HepG2 (cell line): ENCODE measurements around the gene FARSB. TPM values are rescaled to one million over a fixed set of nuclear protein-coding genes. Genes with fewer than 3 reads are reported as not detected.
A peak's percentile ranks its signal among the peaks of the same experiment; 100 is the strongest.

Experiments used
- JDP2 ChIP-seq: sonication (generic); formaldehyde crosslinking; IDR thresholded peaks from 2 replicates; pipeline ENCODE4 v1.8.1; 2022; ENCODE audit warnings: missing genetic modification reagents, borderline replicate concordance
- KDM2A ChIP-seq: sonication (generic); formaldehyde crosslinking; IDR thresholded peaks from 2 replicates; pipeline ENCODE4 v1.4.0; 2020; ENCODE audit warnings: low read depth, missing genetic modification reagents, borderline replicate concordance
- MAFF ChIP-seq: IDR thresholded peaks from 2 replicates; pipeline ENCODE4 v1.6.1; 2011; ENCODE audit warnings: low read depth, low read length, improper control_type of control experiment
- MTA3 ChIP-seq: sonication (generic); formaldehyde crosslinking; IDR thresholded peaks from 2 replicates; pipeline ENCODE4 v1.4.0; 2020; ENCODE audit warnings: missing genetic modification reagents
- NPAS2 ChIP-seq: sonication (generic); formaldehyde crosslinking; IDR thresholded peaks from 2 replicates; pipeline ENCODE4 v1.8.0; 2022; ENCODE audit warnings: mild to moderate bottlenecking, missing genetic modification reagents, borderline replicate concordance
- SNAI1 ChIP-seq: sonication (generic); formaldehyde crosslinking; IDR thresholded peaks from 2 replicates; pipeline ENCODE4 v1.5.0; 2020; ENCODE audit warnings: mild to moderate bottlenecking, missing genetic modification reagents, borderline replicate concordance
- ZNF20 ChIP-seq: sonication (generic); formaldehyde crosslinking; IDR thresholded peaks from 2 replicates; pipeline ENCODE4 v1.4.0; 2020; ENCODE audit warnings: mild to moderate bottlenecking, moderate library complexity, missing genetic modification reagents
- ZNF207 ChIP-seq: fragments of 450-650 bp; IDR thresholded peaks from 2 replicates; pipeline ENCODE4 v1.6.1; 2016; ENCODE audit warnings: antibody characterized with exemption, borderline replicate concordance
- ZNF501 ChIP-seq: sonication (generic); formaldehyde crosslinking; IDR thresholded peaks from 2 replicates; pipeline ENCODE4 v1.5.1; 2020; ENCODE audit warnings: mild to moderate bottlenecking, moderate library complexity, missing genetic modification reagents
- ZNF510 ChIP-seq: sonication (generic); formaldehyde crosslinking; IDR thresholded peaks from 2 replicates; pipeline ENCODE4 v1.4.0; 2020; ENCODE audit warnings: low read depth, mild to moderate bottlenecking, missing genetic modification reagents
- ZNF543 ChIP-seq: sonication (generic); formaldehyde crosslinking; IDR thresholded peaks from 2 replicates; pipeline ENCODE4 v1.4.0; 2020; ENCODE audit warnings: mild to moderate bottlenecking, missing genetic modification reagents
- ZNF619 ChIP-seq: sonication (generic); formaldehyde crosslinking; IDR thresholded peaks from 2 replicates; pipeline ENCODE4 v1.4.0; 2020; ENCODE audit warnings: mild to moderate bottlenecking, missing genetic modification reagents
- polyA plus RNA-seq, 8 experiments: library from polyadenylated mRNA; depleted of rRNA in 3 of 8; stranded (reverse) in 7 of 8; unstranded in 1 of 8; fragments of >200 nt; fragmentation: Illumina TruSeq in 4 of 8; extraction: Trizol in 4 of 8; gene quantifications; 2 replicates each; pipeline versions ENCODE4 v1.2.1 to v1.2.3, GENCODE V29; 2011 to 2016; ENCODE audit warnings: low read depth in 4 of 8, missing spikeins in 1 of 8, mixed read lengths in 1 of 8; ENCODE audit not compliant: insufficient read depth in 1 of 8
- total RNA-seq, 5 experiments: library from RNA; depleted of rRNA; stranded (reverse); fragments of >200 nt; fragmentation: Illumina TruSeq; extraction: Trizol; gene quantifications; 2 replicates each; pipeline ENCODE4 v1.2.3, GENCODE V29; 2016; ENCODE audit warnings: low read depth in 1 of 5
- TF ChIP-seq, protein P1 (sequence below): IDR thresholded peaks from 2 replicates; pipeline ENCODE4 v1.6.1; 2016; ENCODE audit warnings: low read depth, control low read depth
- TF ChIP-seq, protein P2 (sequence below): conservative IDR thresholded peaks from 2 replicates; pipeline ENCODE4 v1.6.1; 2018; ENCODE audit warnings: missing genetic modification reagents
- TF ChIP-seq, protein P3 (sequence below), 2 experiments: sonication (generic) in 1 of 2; formaldehyde crosslinking in 1 of 2; IDR thresholded peaks; 2 replicates each; pipeline versions ENCODE4 v1.6.1 to v1.9.0; 2014 to 2022; ENCODE audit warnings: antibody characterized with exemption in 1 of 2, borderline replicate concordance in 1 of 2, inconsistent platforms in 1 of 2, low read depth in 1 of 2, missing genetic modification reagents in 1 of 2
- TF ChIP-seq, protein P4 (sequence below): sonication (generic); formaldehyde crosslinking; IDR thresholded peaks from 2 replicates; pipeline ENCODE4 v1.4.0; 2020; ENCODE audit warnings: missing genetic modification reagents
- TF ChIP-seq, protein P5 (sequence below): sonication (generic); formaldehyde crosslinking; IDR thresholded peaks from 2 replicates; pipeline ENCODE4 v1.4.0; 2020; ENCODE audit warnings: missing genetic modification reagents, low read depth, mild to moderate bottlenecking, borderline replicate concordance

Gene FARSB
- total and polyA plus RNA-seq, 2 of the 13 experiments (the other 11 are each of a cell fraction or from before 2014, with no cell fraction given): 23.3 to 45.9 TPM

DNA sequence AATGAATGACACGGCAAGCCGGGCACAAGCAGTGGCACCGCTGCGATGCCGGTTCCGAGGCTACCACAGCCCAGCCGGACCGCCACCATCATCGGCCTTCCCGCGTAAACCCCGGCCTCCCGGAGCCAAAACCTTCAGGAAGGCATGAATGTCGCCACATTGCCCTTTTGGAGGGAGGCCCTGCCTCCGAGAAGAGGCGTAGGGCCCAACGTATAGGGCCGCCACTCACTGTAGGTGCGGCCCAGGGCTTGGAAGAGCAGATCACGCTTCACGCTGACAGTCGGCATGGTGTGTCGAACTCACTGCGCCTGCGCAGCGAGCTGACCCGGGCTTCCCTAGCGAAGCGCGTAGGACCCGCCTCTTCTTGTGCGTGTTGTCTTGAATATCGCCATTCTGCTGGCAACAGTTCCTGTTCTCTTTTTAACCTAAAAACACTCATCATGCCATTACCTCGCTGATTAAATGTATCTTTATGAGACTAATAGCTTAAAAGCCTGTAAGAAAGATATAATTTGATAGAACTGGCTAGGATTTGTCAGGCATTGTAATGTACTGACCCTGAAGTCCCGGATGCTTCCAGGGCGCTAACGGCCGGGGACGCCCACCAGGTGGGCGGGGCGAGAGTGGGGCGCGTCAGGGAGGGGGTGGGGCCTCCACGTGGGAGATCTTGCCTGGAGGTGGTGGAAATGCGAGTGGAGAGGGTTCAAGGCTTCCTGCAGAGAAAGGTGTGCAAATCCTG, at the start of gene FARSB (continued):
- TF ChIP-seq, protein P1, sequence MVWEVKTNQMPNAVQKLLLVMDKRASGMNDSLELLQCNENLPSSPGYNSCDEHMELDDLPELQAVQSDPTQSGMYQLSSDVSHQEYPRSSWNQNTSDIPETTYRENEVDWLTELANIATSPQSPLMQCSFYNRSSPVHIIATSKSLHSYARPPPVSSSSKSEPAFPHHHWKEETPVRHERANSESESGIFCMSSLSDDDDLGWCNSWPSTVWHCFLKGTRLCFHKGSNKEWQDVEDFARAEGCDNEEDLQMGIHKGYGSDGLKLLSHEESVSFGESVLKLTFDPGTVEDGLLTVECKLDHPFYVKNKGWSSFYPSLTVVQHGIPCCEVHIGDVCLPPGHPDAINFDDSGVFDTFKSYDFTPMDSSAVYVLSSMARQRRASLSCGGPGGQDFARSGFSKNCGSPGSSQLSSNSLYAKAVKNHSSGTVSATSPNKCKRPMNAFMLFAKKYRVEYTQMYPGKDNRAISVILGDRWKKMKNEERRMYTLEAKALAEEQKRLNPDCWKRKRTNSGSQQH: no peak; the same call in 1 of the 2 replicates
- TF ChIP-seq ZNF207 (no peak), ZNF510 (CRISPR knock-in tag) (no peak), NPAS2 (CRISPR knock-in tag) (no peak), JDP2 (no peak), KDM2A (CRISPR knock-in tag) (peak; percentile 89), MAFF (no peak), ZNF619 (CRISPR knock-in tag) (peak; percentile 53; the same call in 1 of the 2 replicates), MTA3 (CRISPR knock-in tag) (no peak), ZNF501 (CRISPR knock-in tag) (peak; percentile 82; the same call in 1 of the 2 replicates), SNAI1 (CRISPR knock-in tag) (peak; percentile 90), ZNF543 (CRISPR knock-in tag) (peak; percentile 63; the same call in 1 of the 2 replicates), ZNF20 (no peak)
- TF ChIP-seq, protein P2, sequence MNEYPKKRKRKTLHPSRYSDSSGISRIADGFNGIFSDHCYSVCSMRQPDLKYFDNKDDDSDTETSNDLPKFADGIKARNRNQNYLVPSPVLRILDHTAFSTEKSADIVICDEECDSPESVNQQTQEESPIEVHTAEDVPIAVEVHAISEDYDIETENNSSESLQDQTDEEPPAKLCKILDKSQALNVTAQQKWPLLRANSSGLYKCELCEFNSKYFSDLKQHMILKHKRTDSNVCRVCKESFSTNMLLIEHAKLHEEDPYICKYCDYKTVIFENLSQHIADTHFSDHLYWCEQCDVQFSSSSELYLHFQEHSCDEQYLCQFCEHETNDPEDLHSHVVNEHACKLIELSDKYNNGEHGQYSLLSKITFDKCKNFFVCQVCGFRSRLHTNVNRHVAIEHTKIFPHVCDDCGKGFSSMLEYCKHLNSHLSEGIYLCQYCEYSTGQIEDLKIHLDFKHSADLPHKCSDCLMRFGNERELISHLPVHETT: 0 out of 2 replicates have a peak, but pooled peaks have one; percentile 35
- TF ChIP-seq, protein P3, sequence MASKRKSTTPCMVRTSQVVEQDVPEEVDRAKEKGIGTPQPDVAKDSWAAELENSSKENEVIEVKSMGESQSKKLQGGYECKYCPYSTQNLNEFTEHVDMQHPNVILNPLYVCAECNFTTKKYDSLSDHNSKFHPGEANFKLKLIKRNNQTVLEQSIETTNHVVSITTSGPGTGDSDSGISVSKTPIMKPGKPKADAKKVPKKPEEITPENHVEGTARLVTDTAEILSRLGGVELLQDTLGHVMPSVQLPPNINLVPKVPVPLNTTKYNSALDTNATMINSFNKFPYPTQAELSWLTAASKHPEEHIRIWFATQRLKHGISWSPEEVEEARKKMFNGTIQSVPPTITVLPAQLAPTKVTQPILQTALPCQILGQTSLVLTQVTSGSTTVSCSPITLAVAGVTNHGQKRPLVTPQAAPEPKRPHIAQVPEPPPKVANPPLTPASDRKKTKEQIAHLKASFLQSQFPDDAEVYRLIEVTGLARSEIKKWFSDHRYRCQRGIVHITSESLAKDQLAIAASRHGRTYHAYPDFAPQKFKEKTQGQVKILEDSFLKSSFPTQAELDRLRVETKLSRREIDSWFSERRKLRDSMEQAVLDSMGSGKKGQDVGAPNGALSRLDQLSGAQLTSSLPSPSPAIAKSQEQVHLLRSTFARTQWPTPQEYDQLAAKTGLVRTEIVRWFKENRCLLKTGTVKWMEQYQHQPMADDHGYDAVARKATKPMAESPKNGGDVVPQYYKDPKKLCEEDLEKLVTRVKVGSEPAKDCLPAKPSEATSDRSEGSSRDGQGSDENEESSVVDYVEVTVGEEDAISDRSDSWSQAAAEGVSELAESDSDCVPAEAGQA (IDR thresholded peaks at IDR 0.05; ENCODE audit: low read depth): 0 out of 2 replicates have a peak, but pooled peaks have one; percentile 36
- TF ChIP-seq, protein P3 (CRISPR knock-in tag; IDR thresholded peaks at IDR 0.05; ENCODE audit: borderline replicate concordance): no peak
- TF ChIP-seq, protein P4, sequence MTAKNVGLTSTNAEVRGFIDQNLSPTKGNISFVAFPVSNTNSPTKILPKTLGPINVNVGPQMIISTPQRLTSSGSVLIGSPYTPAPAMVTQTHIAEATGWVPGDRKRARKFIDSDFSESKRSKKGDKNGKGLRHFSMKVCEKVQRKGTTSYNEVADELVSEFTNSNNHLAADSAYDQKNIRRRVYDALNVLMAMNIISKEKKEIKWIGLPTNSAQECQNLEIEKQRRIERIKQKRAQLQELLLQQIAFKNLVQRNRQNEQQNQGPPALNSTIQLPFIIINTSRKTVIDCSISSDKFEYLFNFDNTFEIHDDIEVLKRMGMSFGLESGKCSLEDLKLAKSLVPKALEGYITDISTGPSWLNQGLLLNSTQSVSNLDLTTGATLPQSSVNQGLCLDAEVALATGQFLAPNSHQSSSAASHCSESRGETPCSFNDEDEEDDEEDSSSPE (CRISPR knock-in tag): peak; percentile 71; the same call in 1 of the 2 replicates
- TF ChIP-seq, protein P5, sequence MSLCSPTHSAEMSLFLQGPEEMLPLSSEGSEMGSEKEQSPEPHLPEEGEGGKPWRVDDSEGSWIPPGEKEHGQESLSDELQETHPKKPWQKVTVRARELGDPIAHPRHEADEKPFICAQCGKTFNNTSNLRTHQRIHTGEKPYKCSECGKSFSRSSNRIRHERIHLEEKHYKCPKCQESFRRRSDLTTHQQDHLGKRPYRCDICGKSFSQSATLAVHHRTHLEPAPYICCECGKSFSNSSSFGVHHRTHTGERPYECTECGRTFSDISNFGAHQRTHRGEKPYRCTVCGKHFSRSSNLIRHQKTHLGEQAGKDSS (CRISPR knock-in tag): peak; percentile 79; the same call in 1 of the 2 replicates
